H9 (cell line): ENCODE measurements around the gene APP. TPM values are rescaled to one million over a fixed set of nuclear protein-coding genes. Genes with fewer than 3 reads are reported as not detected.

Experiments
- DNase-seq: peaks from one replicate; pipeline ENCODE4 v3.0.0-alpha.2; 2017
- H2AFZ ChIP-seq: one replicate; pipeline ENCODE4 v1.6.1; 2013; ENCODE audit warnings: mild to moderate bottlenecking, low read length, control low read depth, moderate library complexity
- H2AK5ac ChIP-seq: 2 replicates; pipeline ENCODE4 v1.6.1; 2013; ENCODE audit warnings: low read length, control low read depth, mixed read lengths; ENCODE audit not compliant: insufficient read length
- H2BK120ac ChIP-seq: one replicate; pipeline ENCODE4 v1.6.1; 2013; ENCODE audit warnings: low read depth, mild to moderate bottlenecking, low read length, control low read depth, inconsistent platforms; ENCODE audit not compliant: poor library complexity, severe bottlenecking
- H2BK12ac ChIP-seq: 2 replicates; pipeline ENCODE4 v1.6.1; 2013; ENCODE audit warnings: low read length, control low read depth, mixed read lengths, low read depth; ENCODE audit not compliant: insufficient read length
- H2BK15ac ChIP-seq: 2 replicates; pipeline ENCODE4 v1.6.1; 2013; ENCODE audit warnings: low read depth, low read length, control low read depth
- H2BK20ac ChIP-seq: one replicate; pipeline ENCODE4 v1.6.1; 2013; ENCODE audit warnings: low read depth, mild to moderate bottlenecking, low read length, control low read depth, inconsistent platforms; ENCODE audit not compliant: poor library complexity, severe bottlenecking
- H2BK5ac ChIP-seq: 2 replicates; pipeline ENCODE4 v1.6.1; 2013; ENCODE audit warnings: low read length, control low read depth, mixed read lengths; ENCODE audit not compliant: insufficient read length
- H3K14ac ChIP-seq: 2 replicates; pipeline ENCODE4 v1.6.1; 2013; ENCODE audit warnings: low read length, control low read depth; ENCODE audit not compliant: insufficient read depth
- H3K18ac ChIP-seq: 2 replicates; pipeline ENCODE4 v1.6.1; 2013; ENCODE audit warnings: low read depth, mild to moderate bottlenecking, mixed read lengths, low read length, control low read depth; ENCODE audit not compliant: insufficient read length
- H3K23ac ChIP-seq: 2 replicates; pipeline ENCODE4 v1.6.1; 2013; ENCODE audit warnings: low read length, control low read depth, mixed read lengths, low read depth; ENCODE audit not compliant: insufficient read length
- H3K23me2 ChIP-seq: 2 replicates; pipeline ENCODE4 v1.6.1; 2013; ENCODE audit warnings: low read depth, mild to moderate bottlenecking, mixed read lengths, low read length, control low read depth; ENCODE audit not compliant: insufficient read length, poor library complexity, severe bottlenecking
- H3K27ac ChIP-seq: 2 replicates; pipeline ENCODE4 v1.5.1; 2013; ENCODE audit warnings: low read length, control low read depth, mixed read lengths, low read depth; ENCODE audit not compliant: insufficient read length
- H3K27me3 ChIP-seq: 2 replicates; pipeline ENCODE4 v1.6.1; 2013; ENCODE audit warnings: low read length, control low read depth, inconsistent platforms; ENCODE audit not compliant: insufficient read depth
- H3K4ac ChIP-seq: 2 replicates; pipeline ENCODE4 v1.6.1; 2013; ENCODE audit warnings: low read depth, mild to moderate bottlenecking, control low read depth, inconsistent platforms, low read length, moderate library complexity
- H3K4me1 ChIP-seq: 2 replicates; pipeline ENCODE4 v1.6.1; 2013; ENCODE audit warnings: low read length, control low read depth, inconsistent platforms; ENCODE audit not compliant: insufficient read depth
- H3K4me2 ChIP-seq: 2 replicates; pipeline ENCODE4 v1.6.1; 2013; ENCODE audit warnings: low read length, control low read depth, mixed read lengths; ENCODE audit not compliant: insufficient read length, insufficient read depth
- H3K56ac ChIP-seq: 2 replicates; pipeline ENCODE4 v1.6.1; 2013; ENCODE audit warnings: low read depth, mild to moderate bottlenecking, mixed read lengths, low read length, control low read depth; ENCODE audit not compliant: insufficient read length
- H3K79me1 ChIP-seq: 2 replicates; pipeline ENCODE4 v1.6.1; 2013; ENCODE audit warnings: low read depth, mild to moderate bottlenecking, moderate library complexity, low read length, control low read depth, inconsistent platforms; ENCODE audit not compliant: insufficient read depth, poor library complexity, severe bottlenecking
- H3K79me2 ChIP-seq: 2 replicates; pipeline ENCODE4 v1.6.1; 2013; ENCODE audit warnings: low read length, control low read depth, inconsistent platforms; ENCODE audit not compliant: insufficient read depth
- H3K9ac ChIP-seq: 2 replicates; pipeline ENCODE4 v1.6.1; 2013; ENCODE audit warnings: low read length, control low read depth, mixed read lengths; ENCODE audit not compliant: insufficient read length; ENCODE audit errors: extremely low read depth
- H3K9me3 ChIP-seq: one replicate; pipeline ENCODE4 v1.6.1; 2013; ENCODE audit warnings: low read depth, low read length, inconsistent platforms; ENCODE audit not compliant: control insufficient read depth
- H3T11ph ChIP-seq: one replicate; pipeline ENCODE4 v1.6.1; 2013; ENCODE audit warnings: mild to moderate bottlenecking, low read length, control low read depth, inconsistent platforms
- H4K20me1 ChIP-seq: one replicate; pipeline ENCODE4 v1.6.1; 2013; ENCODE audit not compliant: control insufficient read depth, insufficient read length, insufficient read depth
- H4K5ac ChIP-seq: 2 replicates; pipeline ENCODE4 v1.6.1; 2013; ENCODE audit warnings: low read depth, mild to moderate bottlenecking, mixed read lengths, low read length, control low read depth; ENCODE audit not compliant: insufficient read length
- H4K8ac ChIP-seq: replicated peaks from 2 replicates; pipeline ENCODE4 v1.6.1; 2013; ENCODE audit warnings: low read length, control low read depth, mixed read lengths, low read depth; ENCODE audit not compliant: insufficient read length
- H4K91ac ChIP-seq: 2 replicates; pipeline ENCODE4 v1.6.1; 2013; ENCODE audit warnings: low read depth, mild to moderate bottlenecking, moderate library complexity, mixed read lengths, low read length, control low read depth; ENCODE audit not compliant: insufficient read length
- H3K27ac Mint-ChIP-seq, 3 experiments: 2 replicates in 2 of 3; 3 replicates in 1 of 3; pipeline ENCODE4 v1.8.0; 2020 to 2021; ENCODE audit warnings: mixed read lengths in 3 of 3, mild to moderate bottlenecking in 1 of 3, moderate library complexity in 1 of 3
- H3K27me3 Mint-ChIP-seq: 2 replicates; pipeline ENCODE4 v1.8.0; 2021; ENCODE audit warnings: low read depth, mild to moderate bottlenecking, moderate library complexity, mixed read lengths
- H3K36me3 Mint-ChIP-seq, 3 experiments: 2 replicates in 2 of 3; 3 replicates in 1 of 3; pipeline ENCODE4 v1.8.0; 2020 to 2021; ENCODE audit warnings: low read depth in 3 of 3, mixed read lengths in 3 of 3; ENCODE audit not compliant: insufficient read depth in 1 of 3
- H3K4me1 Mint-ChIP-seq, 2 experiments: 2 replicates each; pipeline ENCODE4 v1.8.0; 2020; ENCODE audit warnings: mixed read lengths in 2 of 2
- H3K4me3 Mint-ChIP-seq, 2 experiments: 2 replicates in 1 of 2; 3 replicates in 1 of 2; pipeline ENCODE4 v1.8.0; 2020 to 2021; ENCODE audit warnings: mild to moderate bottlenecking in 2 of 2, mixed read lengths in 2 of 2, moderate library complexity in 1 of 2
- H3K9me3 Mint-ChIP-seq, 2 experiments: 2 replicates in 1 of 2; 3 replicates in 1 of 2; pipeline ENCODE4 v1.8.0; 2020; ENCODE audit warnings: mild to moderate bottlenecking in 2 of 2, mixed read lengths in 2 of 2, moderate library complexity in 1 of 2
- WGBS: extraction: QIAGEN DNeasy Blood & Tissue Kit; methylation state at CpG from one replicate; pipeline ENCODE4 v1.1.7; 2013; ENCODE audit warnings: missing lambda C conversion rate, low lambda C conversion rate, mixed read lengths; ENCODE audit not compliant: insufficient read length; ENCODE audit errors: extremely low coverage; 5-methylcytosine and 5-hydroxymethylcytosine counted together
- total RNA-seq: library from RNA; stranded (reverse); gene quantifications from 2 replicates; pipeline ENCODE4 v1.2.1, GENCODE V29; 2021
- TF ChIP-seq, protein P1 (sequence below): fragments of 200-600 bp; sonication (generic); conservative IDR thresholded peaks from 3 replicates; pipeline ENCODE4 v1.8.0; 2021; ENCODE audit warnings: antibody characterized with exemption, mild to moderate bottlenecking

Gene APP
- total RNA-seq, 1 experiment from 2014 or later = 380 TPM

DNA sequence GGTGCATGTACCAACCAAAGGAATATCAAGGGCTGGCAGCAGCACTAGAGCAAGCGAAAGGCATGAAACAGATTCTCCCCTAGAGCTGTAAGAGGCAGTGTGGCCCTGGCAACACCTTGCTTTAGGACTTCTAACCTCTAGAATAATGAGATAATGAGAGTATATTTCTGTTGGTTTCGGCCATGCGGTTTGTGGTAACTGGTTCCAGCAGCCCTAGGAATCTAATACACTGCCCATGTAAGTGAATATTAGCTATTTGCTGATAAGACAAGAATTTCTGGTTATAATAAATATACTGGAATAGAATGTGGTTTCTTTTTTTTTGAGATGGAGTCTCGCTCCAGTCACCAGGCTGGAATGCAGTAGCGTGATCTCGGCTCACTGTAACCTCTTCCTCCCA lies 236.4 kb downstream of the APP start:
- WGBS = no CpG with 5 or more reads among the region's 6 CpGs
- Histone ChIP-seq H2BK15ac (no peak overlapping the region), H3K23me2 (no peaks in the 10 kb centered on the region), H4K91ac (no peak overlapping the region), H2AFZ (no peak overlapping the region), H2BK120ac (no peak overlapping the region), H4K8ac (no peak overlapping the region), H2BK5ac (no peak overlapping the region), H3K18ac (no peak overlapping the region), H4K20me1 (no peaks in the 10 kb centered on the region), H3K79me1 (no peaks in the 10 kb centered on the region), H3K9me3 (no peaks in the 10 kb centered on the region), H2AK5ac (no peak overlapping the region), H3K9ac (no peak overlapping the region), H3K4me1 (peaks cover 2% of the 10 kb centered on the region; the same call in 1 of the 2 replicates), H3T11ph (no peak overlapping the region), H3K23ac (no peak overlapping the region), H3K27ac (no peak overlapping the region), H3K56ac (no peak overlapping the region), H3K14ac (no peak overlapping the region), H2BK12ac (no peak overlapping the region), H3K27me3 (no peaks in the 10 kb centered on the region), H2BK20ac (no peak overlapping the region), H3K4me2 (no peak overlapping the region), H3K4ac (no peak overlapping the region), H3K79me2 (no peaks in the 10 kb centered on the region), H4K5ac (no peak overlapping the region)
- no peak for DNase-seq
- Mint-ChIP-seq H3K27me3 (no peaks in the 10 kb centered on the region), H3K27ac (peak overlapping the region in 1 of 3 experiments; percentile 31; a peak in 3 of 7 replicates), H3K9me3 (no peaks in the 10 kb centered on the region), H3K4me3 (no peak overlapping the region), H3K4me1 (peaks cover 28 to 30% of the 10 kb centered on the region in 2 experiments), H3K36me3 (peaks cover 6 to 28% (median 15%) of the 10 kb centered on the region in 3 experiments)
- TF ChIP-seq, protein P1, sequence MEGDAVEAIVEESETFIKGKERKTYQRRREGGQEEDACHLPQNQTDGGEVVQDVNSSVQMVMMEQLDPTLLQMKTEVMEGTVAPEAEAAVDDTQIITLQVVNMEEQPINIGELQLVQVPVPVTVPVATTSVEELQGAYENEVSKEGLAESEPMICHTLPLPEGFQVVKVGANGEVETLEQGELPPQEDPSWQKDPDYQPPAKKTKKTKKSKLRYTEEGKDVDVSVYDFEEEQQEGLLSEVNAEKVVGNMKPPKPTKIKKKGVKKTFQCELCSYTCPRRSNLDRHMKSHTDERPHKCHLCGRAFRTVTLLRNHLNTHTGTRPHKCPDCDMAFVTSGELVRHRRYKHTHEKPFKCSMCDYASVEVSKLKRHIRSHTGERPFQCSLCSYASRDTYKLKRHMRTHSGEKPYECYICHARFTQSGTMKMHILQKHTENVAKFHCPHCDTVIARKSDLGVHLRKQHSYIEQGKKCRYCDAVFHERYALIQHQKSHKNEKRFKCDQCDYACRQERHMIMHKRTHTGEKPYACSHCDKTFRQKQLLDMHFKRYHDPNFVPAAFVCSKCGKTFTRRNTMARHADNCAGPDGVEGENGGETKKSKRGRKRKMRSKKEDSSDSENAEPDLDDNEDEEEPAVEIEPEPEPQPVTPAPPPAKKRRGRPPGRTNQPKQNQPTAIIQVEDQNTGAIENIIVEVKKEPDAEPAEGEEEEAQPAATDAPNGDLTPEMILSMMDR = no peak
